K562 (cell line): Measurements from ENCODE around the gene ITPK1.

Experiments used
- HNRNPL ChIP-seq: fragments of 200-400 bp; formaldehyde crosslinking; IDR thresholded peaks from 2 replicates; pipeline ENCODE4 v1.6.1; 2017; ENCODE audit warnings: low read depth, mild to moderate bottlenecking, low read length
- MYNN ChIP-seq, 2 experiments: sonication (generic); formaldehyde crosslinking in 1 of 2; IDR thresholded peaks; 2 replicates each; pipeline versions ENCODE4 v1.5.0 to v1.6.1; 2016 to 2020; ENCODE audit warnings: antibody characterized with exemption in 1 of 2, missing genetic modification reagents in 1 of 2
- POLR2A ChIP-seq: fragments of 450-650 bp; conservative IDR thresholded peaks from 2 replicates; pipeline ENCODE4 v1.6.1; 2016
- RAD21 ChIP-seq, 2 experiments: fragments of 250-450 bp in 1 of 2; fragments of 450-650 bp in 1 of 2; sonication (Bioruptor Pico) in 1 of 2; formaldehyde crosslinking in 1 of 2; IDR thresholded peaks in 1 of 2; conservative IDR thresholded peaks in 1 of 2; 2 replicates each; pipeline versions ENCODE4 v1.4.0 to v1.8.0; 2020 to 2022; ENCODE audit warnings: mild to moderate bottlenecking in 2 of 2, moderate library complexity in 1 of 2
- RBM25 ChIP-seq: fragments of 200-400 bp; formaldehyde crosslinking; IDR thresholded peaks from 2 replicates; pipeline ENCODE4 v1.6.1; 2018; ENCODE audit warnings: low read length, low read depth, moderate library complexity; ENCODE audit not compliant: severe bottlenecking
- TF ChIP-seq, protein P1 (sequence below), 3 experiments: IDR thresholded peaks in 2 of 3; conservative IDR thresholded peaks in 1 of 3; 2 replicates each; pipeline ENCODE4 v1.5.1; 2011 to 2012; ENCODE audit warnings: low read length in 3 of 3, mild to moderate bottlenecking in 3 of 3, control low read depth in 2 of 3, improper control_type of control experiment in 1 of 3, inconsistent platforms in 1 of 3, low read depth in 1 of 3, mixed read lengths in 1 of 3, moderate library complexity in 1 of 3; ENCODE audit not compliant: insufficient read depth in 2 of 3

DNA sequence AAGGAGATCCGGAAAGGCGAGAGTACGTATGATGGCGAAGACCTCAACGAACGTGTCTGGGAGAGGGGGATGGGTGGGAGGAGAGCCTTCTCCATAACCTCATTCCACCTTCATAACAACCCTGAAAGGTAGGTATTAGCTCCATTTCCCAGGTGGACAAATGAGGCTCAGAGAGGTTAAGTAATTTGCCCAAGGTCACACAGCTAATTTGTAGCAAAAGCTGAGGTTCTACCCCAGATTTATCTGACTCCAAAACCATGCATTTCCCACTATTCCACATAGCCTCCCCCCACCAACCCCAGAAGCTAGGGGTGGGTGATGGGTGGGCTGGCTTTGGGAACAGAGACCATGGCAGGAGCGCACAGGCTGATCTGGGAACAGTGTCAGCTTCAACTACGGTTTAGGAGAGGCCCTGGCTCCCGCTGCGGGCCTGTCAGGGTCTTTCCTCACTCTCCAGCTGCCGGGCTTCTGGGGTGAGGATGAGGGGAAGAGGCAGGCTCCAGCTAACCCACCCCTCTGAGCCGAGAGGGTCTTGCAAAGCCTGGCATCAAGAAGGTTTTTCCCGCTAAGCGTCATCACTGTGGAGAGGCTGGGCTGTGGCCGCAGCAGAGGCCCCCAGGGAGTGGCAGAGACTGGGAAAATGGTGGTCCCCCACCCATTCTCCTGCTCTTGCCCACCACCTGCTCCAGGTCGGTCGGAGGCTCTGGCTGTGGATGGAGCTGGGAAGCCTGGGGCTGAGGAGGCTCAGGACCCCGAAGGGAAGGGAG lies 183.9 kb downstream of the ITPK1 start:
- TF ChIP-seq, protein P1, sequence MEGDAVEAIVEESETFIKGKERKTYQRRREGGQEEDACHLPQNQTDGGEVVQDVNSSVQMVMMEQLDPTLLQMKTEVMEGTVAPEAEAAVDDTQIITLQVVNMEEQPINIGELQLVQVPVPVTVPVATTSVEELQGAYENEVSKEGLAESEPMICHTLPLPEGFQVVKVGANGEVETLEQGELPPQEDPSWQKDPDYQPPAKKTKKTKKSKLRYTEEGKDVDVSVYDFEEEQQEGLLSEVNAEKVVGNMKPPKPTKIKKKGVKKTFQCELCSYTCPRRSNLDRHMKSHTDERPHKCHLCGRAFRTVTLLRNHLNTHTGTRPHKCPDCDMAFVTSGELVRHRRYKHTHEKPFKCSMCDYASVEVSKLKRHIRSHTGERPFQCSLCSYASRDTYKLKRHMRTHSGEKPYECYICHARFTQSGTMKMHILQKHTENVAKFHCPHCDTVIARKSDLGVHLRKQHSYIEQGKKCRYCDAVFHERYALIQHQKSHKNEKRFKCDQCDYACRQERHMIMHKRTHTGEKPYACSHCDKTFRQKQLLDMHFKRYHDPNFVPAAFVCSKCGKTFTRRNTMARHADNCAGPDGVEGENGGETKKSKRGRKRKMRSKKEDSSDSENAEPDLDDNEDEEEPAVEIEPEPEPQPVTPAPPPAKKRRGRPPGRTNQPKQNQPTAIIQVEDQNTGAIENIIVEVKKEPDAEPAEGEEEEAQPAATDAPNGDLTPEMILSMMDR (IDR thresholded peaks at IDR 0.05 in 2 of 3, conservative IDR thresholded peaks at IDR 0.05 in 1 of 3; ENCODE audit: insufficient read depth in 2 of 3, low read depth in 1 of 3, low read length in 3 of 3): no peak
- TF ChIP-seq MYNN (IDR thresholded peaks at IDR 0.05): no peak
- no peak for TF ChIP-seq MYNN (CRISPR knock-in tag; IDR thresholded peaks at IDR 0.05)
- TF ChIP-seq RBM25: peak; percentile 89
- TF ChIP-seq POLR2A: no peak
- TF ChIP-seq HNRNPL: no peak
- TF ChIP-seq RAD21 (CRISPR knock-in tag; conservative IDR thresholded peaks at IDR 0.05 in 1 of 2, IDR thresholded peaks at IDR 0.05 in 1 of 2): no peak
